ENCODE measurements around the gene RNU1-1.
"Not testable (repeated sequence)": the region's sequence is repeated elsewhere in the genome, so short reads cannot be mapped to it uniquely, and the experiment has no call there.

RNU1-1 gene

GRCh38 chr1:16484931-16485330 is 29.2 kb downstream of the RNU1-1 start:
- no peak for TF ChIP-seq CTCF (IDR thresholded peaks at IDR 0.05; ENCODE audit: unreplicated experiment in 3 of 3)

GRCh38 chr1:16484501-16484835 is 29.6 kb downstream of the RNU1-1 start:
- H3K36me3 Mint-ChIP-seq (ENCODE audit: low read depth): peaks cover 39% of the 10 kb centered on the region
- H3K9me3 Mint-ChIP-seq: no peaks in the 10 kb centered on the region
- no peak for TF ChIP-seq CTCF (IDR thresholded peaks at IDR 0.05; ENCODE audit: unreplicated experiment in 3 of 3)
- H3K4me1 Mint-ChIP-seq: no peaks in the 10 kb centered on the region
- no peak overlapping the region for H3K4me3 Mint-ChIP-seq
- no peak overlapping the region for H3K27ac Mint-ChIP-seq
- H3K27me3 Mint-ChIP-seq (ENCODE audit: low read depth): no peaks in the 10 kb centered on the region

More at GRCh38 chr1:16484931-16485330, 29.2 kb downstream of the RNU1-1 start:
- Mint-ChIP-seq H3K27me3 (ENCODE audit: low read depth) (no peaks in the 10 kb centered on the region), H3K27ac (no peak overlapping the region), H3K36me3 (ENCODE audit: low read depth) (peaks cover 39% of the 10 kb centered on the region), H3K9me3 (no peaks in the 10 kb centered on the region), H3K4me3 (no peak overlapping the region), H3K4me1 (no peaks in the 10 kb centered on the region)

GRCh38 chr1:16483639-16484500 is 30.2 kb downstream of the RNU1-1 start:
- H3K27ac Mint-ChIP-seq; H3K27me3 Mint-ChIP-seq (ENCODE audit: low read depth); H3K9me3 Mint-ChIP-seq; H3K4me1 Mint-ChIP-seq; H3K4me3 Mint-ChIP-seq: not testable (repeated sequence)
- H3K36me3 Mint-ChIP-seq (ENCODE audit: low read depth): peaks cover 34% of the 10 kb centered on the region

GRCh38 chr1:16483146-16483545 is 30.9 kb downstream of the RNU1-1 start:
- peaks cover 33% of the 10 kb centered on the region for H3K36me3 Mint-ChIP-seq (ENCODE audit: low read depth)
- not testable (repeated sequence) for H3K9me3 Mint-ChIP-seq; H3K4me1 Mint-ChIP-seq; H3K27ac Mint-ChIP-seq; H3K4me3 Mint-ChIP-seq; H3K27me3 Mint-ChIP-seq (ENCODE audit: low read depth)

- H3K27ac Mint-ChIP-seq: no peak overlapping the region
- no peaks in the 10 kb centered on the region for H3K4me1 Mint-ChIP-seq
- H3K4me3 Mint-ChIP-seq: no peak overlapping the region
- no peak for TF ChIP-seq CTCF (IDR thresholded peaks at IDR 0.05; ENCODE audit: unreplicated experiment in 3 of 3)
- no peaks in the 10 kb centered on the region for H3K27me3 Mint-ChIP-seq (ENCODE audit: low read depth)
- H3K36me3 Mint-ChIP-seq (ENCODE audit: low read depth): peaks cover 40% of the 10 kb centered on the region
- no peaks in the 10 kb centered on the region for H3K9me3 Mint-ChIP-seq
Observed at GRCh38 chr1:16478091-16478490, 36.0 kb downstream of the RNU1-1 start.

- H3K36me3 Mint-ChIP-seq (ENCODE audit: low read depth): peaks cover 43% of the 10 kb centered on the region
- not testable (repeated sequence) for H3K4me1 Mint-ChIP-seq; H3K27ac Mint-ChIP-seq; H3K27me3 Mint-ChIP-seq (ENCODE audit: low read depth); H3K4me3 Mint-ChIP-seq; H3K9me3 Mint-ChIP-seq
Observed at GRCh38 chr1:16475771-16476770, 38.0 kb downstream of the RNU1-1 start.

- not testable (repeated sequence) for H3K27ac Mint-ChIP-seq; H3K9me3 Mint-ChIP-seq; H3K27me3 Mint-ChIP-seq (ENCODE audit: low read depth); H3K4me1 Mint-ChIP-seq; H3K4me3 Mint-ChIP-seq
- H3K36me3 Mint-ChIP-seq (ENCODE audit: low read depth): peaks cover 41% of the 10 kb centered on the region
Observed at GRCh38 chr1:16474891-16475290, 39.2 kb downstream of the RNU1-1 start.

All from nephron (organoid).